Caco-2 (cell line): ENCODE data around the gene SEC61A2. TPM values are rescaled to one million over a fixed set of nuclear protein-coding genes. Genes with fewer than 3 reads are reported as not detected.

Source experiments
- BruUV-seq: library from RNA; stranded (reverse); fragments of 400-500 nt; replicated peaks from 2 replicates; lab custom pipeline; 2021; lab: Mats Ljungman, UMichigan
- CTCF ChIA-PET: fragments of 300-600 bp; sonication (Branson Sonifier 250); formaldehyde crosslinking; loops from one replicate; lab custom pipeline; 2022; ENCODE audit warnings: antibody characterized with exemption; lab: Charles Lee
- POLR2A ChIA-PET: fragments of 300-600 bp; sonication (Branson Sonifier 250); formaldehyde crosslinking; loops from one replicate; lab custom pipeline; 2022; ENCODE audit warnings: antibody characterized with exemption; lab: Charles Lee
- DNase-seq, 2 experiments: peaks; one replicate each; pipeline versions ENCODE4 v3.0.0 to v3.0.0-alpha.2; 2020 to 2022
- H3K27me3 ChIP-seq: replicated peaks from 2 replicates; pipeline ENCODE4 v1.6.0; 2011; ENCODE audit warnings: low read length; ENCODE audit not compliant: control insufficient read depth, insufficient read depth
- H3K36me3 ChIP-seq: 2 replicates; pipeline ENCODE4 v1.5.1; 2011; ENCODE audit warnings: low read length; ENCODE audit not compliant: control insufficient read depth, insufficient read depth
- H3K4me1 ChIP-seq: fragments of 250-450 bp; sonication (Bioruptor Pico); 2 replicates; pipeline ENCODE4 v1.5.1; 2020; ENCODE audit warnings: mild to moderate bottlenecking
- H3K4me3 ChIP-seq: 2 replicates; pipeline ENCODE4 v1.5.1; 2011; ENCODE audit warnings: low read depth, mild to moderate bottlenecking, control low read depth, low read length
- H3K9me3 ChIP-seq: fragments of 250-450 bp; sonication (Bioruptor Pico); 2 replicates; pipeline ENCODE4 v1.5.1; 2020; ENCODE audit warnings: mild to moderate bottlenecking, moderate library complexity
- H3K27ac Mint-ChIP-seq: one replicate; pipeline ENCODE4 v1.8.0; 2022; ENCODE audit warnings: mixed read lengths; ENCODE audit not compliant: unreplicated experiment
- H3K27me3 Mint-ChIP-seq: one replicate; pipeline ENCODE4 v1.8.0; 2022; ENCODE audit warnings: mixed read lengths; ENCODE audit not compliant: insufficient read depth, unreplicated experiment
- H3K36me3 Mint-ChIP-seq: one replicate; pipeline ENCODE4 v1.8.0; 2022; ENCODE audit warnings: mild to moderate bottlenecking, mixed read lengths; ENCODE audit not compliant: insufficient read depth, unreplicated experiment
- H3K4me1 Mint-ChIP-seq: one replicate; pipeline ENCODE4 v1.8.0; 2022; ENCODE audit warnings: low read depth, mixed read lengths; ENCODE audit not compliant: unreplicated experiment
- H3K4me3 Mint-ChIP-seq: one replicate; pipeline ENCODE4 v1.8.0; 2022; ENCODE audit warnings: mild to moderate bottlenecking, moderate library complexity, mixed read lengths; ENCODE audit not compliant: unreplicated experiment
- H3K9me3 Mint-ChIP-seq: one replicate; pipeline ENCODE4 v1.8.0; 2022; ENCODE audit warnings: mixed read lengths; ENCODE audit not compliant: unreplicated experiment
- CTCF ChIP-seq, 2 experiments: fragments of 200-600 bp in 1 of 2; IDR thresholded peaks; 1 replicate in 1 of 2; 2 replicates in 1 of 2; pipeline versions ENCODE4 v1.5.1 to v1.8.0; 2011 to 2022; ENCODE audit warnings: antibody characterized with exemption in 1 of 2, control low read depth in 1 of 2, inconsistent platforms in 1 of 2, low read depth in 1 of 2, low read length in 1 of 2, mild to moderate bottlenecking in 1 of 2, moderate library complexity in 1 of 2; ENCODE audit not compliant: insufficient read depth in 1 of 2, severe bottlenecking in 1 of 2, unreplicated experiment in 1 of 2
- intact Hi-C: fragments of 100-400 bp; cut with micrococcal nuclease; formaldehyde crosslinking; loops from one replicate; pipeline ENCODE4 v1.10.0; 2022; ENCODE audit not compliant: unreplicated experiment
- total RNA-seq: library from RNA; stranded (reverse); gene quantifications from 2 replicates; pipeline ENCODE4 v1.2.3, GENCODE V29; 2022

The SEC61A2 gene
- total RNA-seq, 1 experiment from 2014 or later = 34.1 TPM

DNA sequence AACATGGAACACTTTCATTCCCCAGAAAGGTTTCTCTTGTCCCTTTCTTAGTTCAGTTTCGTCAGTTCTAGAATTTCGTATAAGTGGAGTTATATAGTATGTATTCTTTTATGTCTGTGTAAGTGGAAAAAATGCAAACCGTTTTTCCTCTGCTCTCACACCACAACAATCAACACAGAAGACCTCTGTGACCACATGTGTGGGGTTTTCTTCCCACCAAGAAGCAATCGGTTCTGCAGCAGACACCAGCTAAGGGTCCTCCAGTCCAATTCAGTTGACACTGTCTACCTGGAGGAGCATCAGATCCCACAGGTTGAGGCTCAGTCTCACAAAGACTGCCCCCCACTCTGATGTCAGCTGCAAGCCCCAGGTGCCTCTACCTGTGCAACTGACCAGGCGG is 72.7 kb downstream of the SEC61A2 start:
- Mint-ChIP-seq H3K27ac (no peak overlapping the region), H3K4me1 (no peaks in the 10 kb centered on the region), H3K36me3 (peaks cover 54% of the 10 kb centered on the region), H3K27me3 (no peaks in the 10 kb centered on the region), H3K4me3 (no peak overlapping the region), H3K9me3 (no peaks in the 10 kb centered on the region)
- DNase-seq = no peak
- intact Hi-C loops = no loop called here
- H3K36me3 ChIP-seq = peaks cover 2% of the 10 kb centered on the region; the same call in 1 of the 2 replicates
- H3K27me3 ChIP-seq = no peaks in the 10 kb centered on the region
- H3K4me3 ChIP-seq = no peak overlapping the region
- POLR2A ChIA-PET = no interaction called here
- no TSS peak for BruUV-seq
- CTCF ChIA-PET = no interaction called here
- no peaks in the 10 kb centered on the region for H3K9me3 ChIP-seq
- H3K4me1 ChIP-seq = no peaks in the 10 kb centered on the region
- TF ChIP-seq CTCF (IDR thresholded peaks at IDR 0.05; ENCODE audit: insufficient read depth in 1 of 2, low read depth in 1 of 2, low read length in 1 of 2, severe bottlenecking in 1 of 2, unreplicated experiment in 1 of 2) = no peak

- no peak for TF ChIP-seq CTCF (IDR thresholded peaks at IDR 0.05; ENCODE audit: insufficient read depth in 1 of 2, low read depth in 1 of 2, low read length in 1 of 2, severe bottlenecking in 1 of 2, unreplicated experiment in 1 of 2)
- intact Hi-C loops = no loop called here
- Mint-ChIP-seq H3K4me3 (no peak overlapping the region), H3K9me3 (no peaks in the 10 kb centered on the region), H3K27me3 (no peaks in the 10 kb centered on the region), H3K4me1 (no peaks in the 10 kb centered on the region), H3K36me3 (peaks cover 59% of the 10 kb centered on the region), H3K27ac (no peak overlapping the region)
- ChIA-PET CTCF (no interaction called here), POLR2A (no interaction called here)
- no peaks in the 10 kb centered on the region for H3K9me3 ChIP-seq
- BruUV-seq = no TSS peak
- DNase-seq = no peak
- no peak overlapping the region for H3K4me3 ChIP-seq
- peaks cover 2% of the 10 kb centered on the region; the same call in 1 of the 2 replicates for H3K36me3 ChIP-seq
- H3K27me3 ChIP-seq = no peaks in the 10 kb centered on the region
- H3K4me1 ChIP-seq = no peaks in the 10 kb centered on the region
Measured at GRCh38 chr10:12205082-12205481, 75.6 kb downstream of the SEC61A2 start.

- no peak for TF ChIP-seq CTCF (IDR thresholded peaks at IDR 0.05; ENCODE audit: insufficient read depth in 1 of 2, low read depth in 1 of 2, low read length in 1 of 2, severe bottlenecking in 1 of 2, unreplicated experiment in 1 of 2)
- no peak for DNase-seq
- H3K9me3 ChIP-seq = no peaks in the 10 kb centered on the region
- peaks cover 2% of the 10 kb centered on the region; the same call in 1 of the 2 replicates for H3K36me3 ChIP-seq
- H3K9me3 Mint-ChIP-seq = no peaks in the 10 kb centered on the region
- H3K4me3 Mint-ChIP-seq = no peak overlapping the region
- H3K36me3 Mint-ChIP-seq = peaks cover 71% of the 10 kb centered on the region
- no peaks in the 10 kb centered on the region for H3K4me1 ChIP-seq
- POLR2A ChIA-PET = no interaction called here
- H3K4me1 Mint-ChIP-seq = no peaks in the 10 kb centered on the region
- H3K4me3 ChIP-seq = no peak overlapping the region
- no TSS peak for BruUV-seq
- H3K27me3 Mint-ChIP-seq = no peaks in the 10 kb centered on the region
- H3K27ac Mint-ChIP-seq = no peak overlapping the region
- intact Hi-C loops = no loop called here
- CTCF ChIA-PET = no interaction called here
- no peaks in the 10 kb centered on the region for H3K27me3 ChIP-seq
Measured at GRCh38 chr10:12207114-12207513, 77.6 kb downstream of the SEC61A2 start.
